CD14-positive monocyte (primary cell): Measurements from ENCODE around the gene CD226. TPM values are rescaled to one million over a fixed set of nuclear protein-coding genes. Genes with fewer than 3 reads are reported as not detected.

Experiments used
- DNase-seq, 3 donors: peaks; one replicate each; pipeline ENCODE4 v3.0.0-alpha.2; 2011 to 2022
- H2AFZ ChIP-seq: 2 replicates; pipeline ENCODE4 v1.6.0; 2012; ENCODE audit warnings: mild to moderate bottlenecking, low read depth, low read length, inconsistent platforms; ENCODE audit not compliant: insufficient read depth, poor library complexity, severe bottlenecking
- H3K27ac ChIP-seq, 2 donors: 1 replicate in 1 of 2; 2 replicates in 1 of 2; pipeline ENCODE4 v1.5.1; 2012 to 2013; ENCODE audit warnings: low read length in 2 of 2, control low read depth in 1 of 2, inconsistent platforms in 1 of 2, low read depth in 1 of 2, mild to moderate bottlenecking in 1 of 2
- H3K27me3 ChIP-seq, 2 donors: one replicate each; pipeline versions ENCODE4 v1.6.0 to v1.6.1; 2011 to 2013; ENCODE audit warnings: low read length in 2 of 2; ENCODE audit not compliant: control insufficient read depth in 2 of 2, insufficient read depth in 2 of 2
- H3K36me3 ChIP-seq, 2 donors: replicated peaks in 1 of 2; 1 replicate in 1 of 2; 2 replicates in 1 of 2; pipeline versions ENCODE4 v1.5.1 to v1.6.1; 2012 to 2013; ENCODE audit warnings: low read length in 2 of 2, control low read depth in 1 of 2, inconsistent platforms in 1 of 2, mild to moderate bottlenecking in 1 of 2; ENCODE audit not compliant: insufficient read depth in 2 of 2, control insufficient read depth in 1 of 2
- H3K4me1 ChIP-seq, 2 donors: 1 replicate in 1 of 2; 2 replicates in 1 of 2; pipeline versions ENCODE4 v1.5.1 to v1.6.1; 2012 to 2013; ENCODE audit warnings: low read length in 2 of 2, control low read depth in 1 of 2, inconsistent platforms in 1 of 2, mild to moderate bottlenecking in 1 of 2, moderate library complexity in 1 of 2; ENCODE audit not compliant: insufficient read depth in 2 of 2, control insufficient read depth in 1 of 2
- H3K4me2 ChIP-seq: replicated peaks from 2 replicates; pipeline ENCODE3; 2012; ENCODE audit warnings: low read length, moderate library complexity, mild to moderate bottlenecking; ENCODE audit not compliant: poor library complexity, severe bottlenecking; ENCODE audit errors: extremely low read depth
- H3K4me3 ChIP-seq, 3 experiments: fragments of 200-600 bp in 1 of 3; sonication (generic) in 1 of 3; replicated peaks in 1 of 3; 1 replicate in 2 of 3; 2 replicates in 1 of 3; pipeline ENCODE4 v1.5.1; 2011 to 2013; ENCODE audit warnings: low read length in 3 of 3, mild to moderate bottlenecking in 3 of 3, control low read depth in 2 of 3, low read depth in 2 of 3, inconsistent platforms in 1 of 3, moderate library complexity in 1 of 3
- H3K79me2 ChIP-seq: 2 replicates; pipeline ENCODE4 v1.6.0; 2012; ENCODE audit warnings: mild to moderate bottlenecking, control low read depth, inconsistent platforms, low read length, moderate library complexity; ENCODE audit not compliant: insufficient read depth
- H3K9ac ChIP-seq: 2 replicates; pipeline ENCODE4 v1.6.0; 2017; ENCODE audit warnings: low read length, mild to moderate bottlenecking; ENCODE audit not compliant: insufficient read depth, poor library complexity, severe bottlenecking
- H3K9me3 ChIP-seq, 2 donors: replicated peaks in 1 of 2; 1 replicate in 1 of 2; 2 replicates in 1 of 2; pipeline versions ENCODE4 v1.5.1 to v1.6.1; 2012 to 2013; ENCODE audit warnings: low read length in 2 of 2, control low read depth in 1 of 2; ENCODE audit not compliant: control insufficient read depth in 1 of 2, insufficient read depth in 1 of 2
- H4K20me1 ChIP-seq: 2 replicates; pipeline ENCODE4 v1.6.0; 2012; ENCODE audit warnings: mild to moderate bottlenecking, low read length, control low read depth, moderate library complexity; ENCODE audit not compliant: insufficient read depth
- H3K27ac Mint-ChIP-seq, 7 donors: one replicate each; pipeline ENCODE4 v1.8.0; 2020; ENCODE audit warnings: mild to moderate bottlenecking in 7 of 7, mixed read lengths in 7 of 7, moderate library complexity in 6 of 7, inconsistent platforms in 2 of 7
- H3K27me3 Mint-ChIP-seq, 3 donors: one replicate each; pipeline ENCODE4 v1.8.0; 2021 to 2022; ENCODE audit warnings: low read depth in 3 of 3, mild to moderate bottlenecking in 3 of 3, mixed read lengths in 3 of 3, moderate library complexity in 3 of 3, inconsistent platforms in 1 of 3
- H3K36me3 Mint-ChIP-seq, 2 donors: one replicate each; pipeline ENCODE4 v1.8.0; 2020; ENCODE audit warnings: mixed read lengths in 2 of 2, inconsistent platforms in 1 of 2, mild to moderate bottlenecking in 1 of 2
- H3K4me1 Mint-ChIP-seq: one replicate; pipeline ENCODE4 v1.8.0; 2020; ENCODE audit warnings: mild to moderate bottlenecking, mixed read lengths
- H3K4me3 Mint-ChIP-seq, 2 donors: one replicate each; pipeline ENCODE4 v1.8.0; 2020; ENCODE audit warnings: mild to moderate bottlenecking in 2 of 2, mixed read lengths in 2 of 2, moderate library complexity in 1 of 2
- H3K9me3 Mint-ChIP-seq, 7 donors: one replicate each; pipeline ENCODE4 v1.8.0; 2020 to 2022; ENCODE audit warnings: mixed read lengths in 7 of 7, mild to moderate bottlenecking in 6 of 7, moderate library complexity in 6 of 7, inconsistent platforms in 2 of 7
- WGBS: methylation state at CpG from one replicate; pipeline ENCODE4 v1.1.5; 2013; ENCODE audit warnings: missing lambda C conversion rate; ENCODE audit not compliant: insufficient coverage; 5-methylcytosine and 5-hydroxymethylcytosine counted together
- intact Hi-C, 2 donors: fragments of 100-400 bp; cut with micrococcal nuclease; formaldehyde crosslinking; loops; one replicate each; pipeline versions ENCODE4 v1.15.0 to v1.15.1; 2023
- polyA plus RNA-seq, 3 donors: library from polyadenylated mRNA; depleted of rRNA in 1 of 3; unstranded in 2 of 3; stranded (reverse) in 1 of 3; fragments of 300-500 nt in 2 of 3; fragments of >200 nt in 1 of 3; fragmentation: Illumina TruSeq in 2 of 3; gene quantifications; 1 replicate in 2 of 3; 2 replicates in 1 of 3; pipeline ENCODE4 v1.2.3, GENCODE V29; 2012 to 2021
- TF ChIP-seq, protein P1 (sequence below): fragments of 200-600 bp; IDR thresholded peaks from one replicate; pipeline ENCODE4 v1.8.0; 2022; ENCODE audit warnings: antibody characterized with exemption, mild to moderate bottlenecking

Gene CD226
- polyA plus RNA-seq, 3 donors = 0.53 to 1.1 (median 0.65) TPM

DNA sequence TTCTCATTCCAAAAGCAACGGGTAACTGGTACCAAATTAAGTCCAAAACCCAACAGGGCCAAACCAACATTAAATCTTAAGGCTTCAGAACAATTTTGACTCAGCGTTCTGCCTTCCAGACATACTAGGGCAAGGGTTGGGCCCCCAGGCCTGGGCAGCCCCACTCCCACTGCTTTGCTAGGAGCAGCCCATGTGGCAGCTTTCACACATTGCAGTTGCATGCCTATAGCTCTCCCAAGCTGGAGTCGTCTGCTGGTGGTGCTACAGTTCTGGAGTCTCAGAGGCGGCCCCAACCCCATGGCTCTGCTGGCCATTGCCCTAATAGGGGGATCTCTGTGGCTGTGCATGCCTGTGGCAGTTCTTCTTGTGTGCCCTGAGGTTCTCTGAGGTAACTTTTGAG lies 37.6 kb upstream of the CD226 start:
- H3K4me3 ChIP-seq = no peak overlapping the region
- 90% methylated on average over 2 of the region's 4 CpGs for WGBS
- H3K36me3 ChIP-seq = peaks cover 0 to 4% of the 10 kb centered on the region in 2 donors
- Mint-ChIP-seq H3K4me1 (no peaks in the 10 kb centered on the region), H3K27ac (no peak overlapping the region), H3K9me3 (peaks cover 8 to 24% (median 10%) of the 10 kb centered on the region in 7 donors), H3K27me3 (no peaks in the 10 kb centered on the region), H3K4me3 (no peak overlapping the region), H3K36me3 (peaks cover 9 to 28% of the 10 kb centered on the region in 2 donors)
- no peaks in the 10 kb centered on the region for H4K20me1 ChIP-seq
- TF ChIP-seq, protein P1, sequence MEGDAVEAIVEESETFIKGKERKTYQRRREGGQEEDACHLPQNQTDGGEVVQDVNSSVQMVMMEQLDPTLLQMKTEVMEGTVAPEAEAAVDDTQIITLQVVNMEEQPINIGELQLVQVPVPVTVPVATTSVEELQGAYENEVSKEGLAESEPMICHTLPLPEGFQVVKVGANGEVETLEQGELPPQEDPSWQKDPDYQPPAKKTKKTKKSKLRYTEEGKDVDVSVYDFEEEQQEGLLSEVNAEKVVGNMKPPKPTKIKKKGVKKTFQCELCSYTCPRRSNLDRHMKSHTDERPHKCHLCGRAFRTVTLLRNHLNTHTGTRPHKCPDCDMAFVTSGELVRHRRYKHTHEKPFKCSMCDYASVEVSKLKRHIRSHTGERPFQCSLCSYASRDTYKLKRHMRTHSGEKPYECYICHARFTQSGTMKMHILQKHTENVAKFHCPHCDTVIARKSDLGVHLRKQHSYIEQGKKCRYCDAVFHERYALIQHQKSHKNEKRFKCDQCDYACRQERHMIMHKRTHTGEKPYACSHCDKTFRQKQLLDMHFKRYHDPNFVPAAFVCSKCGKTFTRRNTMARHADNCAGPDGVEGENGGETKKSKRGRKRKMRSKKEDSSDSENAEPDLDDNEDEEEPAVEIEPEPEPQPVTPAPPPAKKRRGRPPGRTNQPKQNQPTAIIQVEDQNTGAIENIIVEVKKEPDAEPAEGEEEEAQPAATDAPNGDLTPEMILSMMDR = no peak
- no peaks in the 10 kb centered on the region for H3K79me2 ChIP-seq
- DNase-seq = no peak
- no peak overlapping the region for H3K27ac ChIP-seq
- intact Hi-C loops = no loop called here
- no peak overlapping the region for H3K4me2 ChIP-seq
- H3K9ac ChIP-seq = no peak overlapping the region
- no peaks in the 10 kb centered on the region for H3K4me1 ChIP-seq
- no peak overlapping the region for H2AFZ ChIP-seq
- peaks cover 8 to 13% of the 10 kb centered on the region in 2 donors for H3K9me3 ChIP-seq
- H3K27me3 ChIP-seq = no peaks in the 10 kb centered on the region

DNA sequence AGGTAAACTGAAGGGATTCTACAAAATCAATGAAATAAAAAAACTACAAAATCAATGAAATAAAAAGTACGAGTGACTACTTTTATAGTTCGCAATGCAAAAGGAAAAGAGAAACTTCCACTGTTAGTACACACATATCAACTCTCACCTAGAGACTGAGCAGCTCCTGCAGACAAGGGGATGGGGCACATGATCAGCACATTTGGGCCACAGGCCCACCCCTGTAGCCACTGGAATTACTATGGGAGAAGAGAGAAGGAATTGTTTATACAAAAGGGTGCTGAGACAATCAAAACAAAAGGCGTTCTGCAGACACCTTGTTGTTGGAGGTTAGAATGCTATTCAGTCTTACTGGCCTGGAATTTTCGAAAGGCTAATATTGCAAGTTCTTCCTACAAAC lies 34.7 kb upstream of the CD226 start:
- H3K27ac Mint-ChIP-seq = no peak overlapping the region

More for the DNA sequence above, 34.7 kb upstream of the CD226 start:
- Histone ChIP-seq H3K9ac (no peak overlapping the region), H3K27me3 (no peaks in the 10 kb centered on the region), H3K4me3 (no peak overlapping the region), H3K79me2 (no peaks in the 10 kb centered on the region), H3K4me2 (no peak overlapping the region), H2AFZ (no peak overlapping the region), H3K36me3 (peaks cover 0 to 4% of the 10 kb centered on the region in 2 donors), H3K27ac (no peak overlapping the region), H3K4me1 (no peaks in the 10 kb centered on the region), H3K9me3 (peaks cover 4 to 8% of the 10 kb centered on the region in 2 donors), H4K20me1 (no peaks in the 10 kb centered on the region)
- TF ChIP-seq, protein P1 = no peak
- H3K9me3 Mint-ChIP-seq = peaks cover 0 to 9% (median 6%) of the 10 kb centered on the region in 7 donors
- WGBS = 100% methylated on average over 1 of the region's 4 CpGs
- H3K27me3 Mint-ChIP-seq = no peaks in the 10 kb centered on the region
- intact Hi-C loops = no loop called here
- H3K4me3 Mint-ChIP-seq = no peak overlapping the region
- H3K4me1 Mint-ChIP-seq = no peaks in the 10 kb centered on the region
- H3K36me3 Mint-ChIP-seq = peaks cover 11 to 24% of the 10 kb centered on the region in 2 donors
- DNase-seq = no peak
